C4-2B (cell line): ENCODE measurements around the gene IGLL5.

Experiments
- H3K27ac ChIP-seq: fragments of 450-650 bp; 2 replicates; pipeline ENCODE4 v1.5.1; 2017
- CTCF ChIP-seq: fragments of 450-650 bp; conservative IDR thresholded peaks from 2 replicates; pipeline ENCODE4 v1.5.1; 2017; ENCODE audit warnings: mild to moderate bottlenecking
- ZFX ChIP-seq: fragments of 450-650 bp; IDR thresholded peaks from 2 replicates; pipeline ENCODE4 v1.6.1; 2017

IGLL5 gene

GRCh38 chr22:22888571-22889353 is 1.1 kb downstream of the IGLL5 start:
- TF ChIP-seq CTCF (no peak), ZFX (no peak)
- H3K27ac ChIP-seq, result no peak overlapping the region

GRCh38 chr22:22890085-22890484 is 2.5 kb downstream of the IGLL5 start:
- no peak overlapping the region for H3K27ac ChIP-seq
- TF ChIP-seq ZFX (no peak), CTCF (no peak)

- no peak overlapping the region for H3K27ac ChIP-seq
- TF ChIP-seq CTCF, result no peak
- no peak for TF ChIP-seq ZFX
These were observed 3.6 kb downstream of the IGLL5 start for GRCh38 chr22:22891139-22891621.

DNA sequence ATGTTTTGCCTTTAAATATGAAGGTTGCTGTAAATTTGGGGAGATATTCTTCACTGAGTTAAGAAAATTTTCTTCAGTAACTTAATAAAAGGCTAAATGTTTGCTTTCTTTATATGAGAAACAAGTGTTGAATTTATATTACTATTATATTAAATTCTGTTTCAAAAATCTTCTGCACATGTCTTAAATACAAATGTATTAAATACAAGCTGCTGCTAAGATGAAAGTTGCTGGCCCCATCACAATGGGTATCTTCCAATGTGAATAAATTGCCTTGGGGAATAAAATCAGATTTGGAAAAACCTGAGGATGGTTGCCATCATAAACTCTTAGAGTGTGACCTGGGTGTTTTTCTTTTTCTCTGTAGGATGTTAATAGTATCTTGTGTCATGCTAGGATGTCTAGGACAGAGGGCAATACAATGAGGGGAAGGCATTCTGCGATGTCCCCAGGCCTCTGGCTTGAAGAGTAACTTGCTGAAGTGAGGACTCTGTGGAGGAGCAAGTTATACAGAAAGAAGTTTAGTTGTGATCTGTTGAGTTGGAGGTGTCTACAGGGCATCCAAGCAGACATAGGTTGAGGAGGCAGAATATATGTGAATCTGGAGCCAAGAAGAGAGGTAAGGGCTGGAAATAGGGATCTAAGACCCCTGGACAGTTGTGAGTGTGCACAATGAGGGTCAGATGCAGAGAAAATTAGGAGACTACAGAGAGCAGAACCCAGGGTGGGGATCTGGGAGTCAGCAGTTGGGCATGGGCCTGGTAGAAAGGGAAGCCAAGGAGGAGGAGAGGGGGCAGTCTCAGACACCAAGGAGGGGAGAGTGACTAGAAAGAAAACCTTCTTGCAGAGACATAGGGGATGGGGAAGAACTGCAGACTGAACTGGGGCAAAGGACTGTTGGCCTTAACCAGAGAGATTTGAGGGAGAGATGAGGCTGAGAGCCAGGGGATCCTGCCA is 4.8 kb downstream of the IGLL5 start:
- H3K27ac ChIP-seq, result no peak overlapping the region
- TF ChIP-seq ZFX, result no peak
- TF ChIP-seq CTCF, result no peak

- TF ChIP-seq CTCF (no peak), ZFX (no peak)
- H3K27ac ChIP-seq, result no peak overlapping the region
These were observed 5.6 kb downstream of the IGLL5 start for GRCh38 chr22:22893077-22893805.

DNA sequence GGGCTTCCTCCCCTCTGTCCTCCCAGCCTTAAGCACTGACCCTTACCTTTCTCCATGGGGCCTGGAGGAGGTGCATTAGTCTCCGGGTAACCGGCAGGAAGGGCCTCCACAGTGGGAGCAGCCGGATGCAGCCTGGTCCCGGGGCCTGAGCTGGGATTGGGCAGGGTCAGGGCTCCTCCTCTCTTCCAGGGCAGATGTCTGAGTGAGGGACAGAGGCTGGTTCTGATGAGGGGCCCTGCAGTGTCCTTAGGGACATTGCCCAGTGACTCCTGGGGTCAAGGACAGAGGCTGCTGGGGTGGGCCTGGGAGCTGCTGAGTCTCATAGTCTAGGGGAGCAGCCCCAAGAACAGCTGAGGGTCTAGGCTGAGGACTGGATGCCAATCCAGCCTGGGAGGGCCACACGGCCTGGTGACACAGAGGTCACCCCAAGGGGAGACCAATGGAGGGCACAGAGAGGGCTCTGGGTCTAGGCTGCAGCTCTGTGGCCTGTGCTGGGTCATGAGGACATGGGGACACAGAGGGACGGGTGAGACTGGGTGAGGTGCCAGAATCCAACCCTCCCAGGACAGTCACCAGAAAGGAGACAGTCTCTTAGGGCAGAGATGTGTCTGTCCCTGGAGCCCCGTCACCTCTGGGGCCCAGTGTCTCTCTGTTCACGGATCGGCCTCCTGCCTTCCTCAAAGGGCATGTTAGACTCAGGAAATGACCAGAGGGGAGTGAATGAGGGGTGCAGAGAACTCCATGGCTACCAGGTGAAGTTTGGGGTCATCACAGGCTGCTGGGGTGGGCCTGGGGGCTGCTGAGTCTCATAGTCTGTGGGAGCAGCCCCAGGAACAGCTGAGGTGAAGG is 6.5 kb downstream of the IGLL5 start:
- TF ChIP-seq CTCF (no peak), ZFX (no peak)
- no peak overlapping the region for H3K27ac ChIP-seq
